Hepatocyte (in vitro differentiated cells): ENCODE data around the gene CELSR2. TPM values are rescaled to one million over a fixed set of nuclear protein-coding genes. Genes with fewer than 3 reads are reported as not detected.

ENCODE experiments used
- DNase-seq: peaks from one replicate; pipeline ENCODE4 v3.0.0-alpha.2; 2016; ENCODE audit warnings: low spot score
- H2AFZ ChIP-seq: fragments of 200-600 bp; sonication (generic); 2 replicates; pipeline ENCODE4 v1.6.0; 2016; ENCODE audit warnings: antibody characterized with exemption, mild to moderate bottlenecking
- H3K27ac ChIP-seq: fragments of 200-600 bp; sonication (generic); 2 replicates; pipeline ENCODE4 v1.5.1; 2016; ENCODE audit warnings: mild to moderate bottlenecking
- H3K27me3 ChIP-seq: fragments of 200-600 bp; sonication (generic); 2 replicates; pipeline ENCODE4 v1.6.1; 2016
- H3K36me3 ChIP-seq: fragments of 200-600 bp; sonication (generic); replicated peaks from 2 replicates; pipeline ENCODE4 v1.5.1; 2016; ENCODE audit warnings: low read depth; ENCODE audit not compliant: insufficient read depth
- H3K4me1 ChIP-seq: fragments of 200-600 bp; sonication (generic); 2 replicates; pipeline ENCODE4 v1.5.1; 2016; ENCODE audit warnings: mild to moderate bottlenecking, moderate library complexity; ENCODE audit not compliant: insufficient read depth
- H3K4me2 ChIP-seq: fragments of 200-600 bp; sonication (generic); 2 replicates; pipeline ENCODE4 v1.6.0; 2016
- H3K4me3 ChIP-seq: fragments of 200-600 bp; sonication (generic); 2 replicates; pipeline ENCODE4 v1.5.1; 2016; ENCODE audit warnings: mild to moderate bottlenecking
- H3K79me2 ChIP-seq: fragments of 200-600 bp; sonication (generic); 2 replicates; pipeline ENCODE4 v1.6.0; 2017; ENCODE audit warnings: mild to moderate bottlenecking
- H3K9me2 ChIP-seq: fragments of 200-600 bp; sonication (generic); replicated peaks from 2 replicates; pipeline ENCODE4 v1.6.0; 2017; ENCODE audit warnings: mild to moderate bottlenecking; ENCODE audit not compliant: insufficient read depth
- H3K9me3 ChIP-seq: fragments of 200-600 bp; sonication (generic); 2 replicates; pipeline ENCODE4 v1.5.1; 2016; ENCODE audit warnings: low read depth, mild to moderate bottlenecking
- H4K20me1 ChIP-seq: fragments of 200-600 bp; sonication (generic); 2 replicates; pipeline ENCODE4 v1.6.0; 2016; ENCODE audit warnings: mild to moderate bottlenecking; ENCODE audit not compliant: insufficient read depth, poor library complexity, severe bottlenecking
- CTCF ChIP-seq: fragments of 200-600 bp; sonication (generic); IDR thresholded peaks from 2 replicates; pipeline ENCODE4 v1.5.1; 2016; ENCODE audit warnings: antibody characterized with exemption, mild to moderate bottlenecking; ENCODE audit not compliant: poor library complexity
- EZH2 ChIP-seq: fragments of 200-600 bp; sonication (generic); IDR thresholded peaks from 2 replicates; pipeline ENCODE4 v1.6.1; 2016; ENCODE audit warnings: antibody characterized with exemption, mild to moderate bottlenecking, borderline replicate concordance
- EZH2phosphoT487 ChIP-seq: fragments of 200-600 bp; sonication (generic); IDR thresholded peaks from one replicate; pipeline ENCODE4 v1.6.1; 2018; ENCODE audit warnings: antibody characterized with exemption, mild to moderate bottlenecking, low read depth, moderate library complexity; ENCODE audit not compliant: unreplicated experiment, severe bottlenecking
- whole genome bisulfite sequencing: methylation state at CpG from one replicate; pipeline ENCODE4 v1.1.6; 2016; ENCODE audit warnings: low lambda C conversion rate; ENCODE audit errors: missing lambda C conversion rate; 5-methylcytosine and 5-hydroxymethylcytosine counted together
- polyA plus RNA-seq: library from polyadenylated mRNA; unstranded; fragments of >200 nt; fragmentation: Nextera tagmentation; extraction: Ambion mirVana; gene quantifications from 2 replicates; pipeline ENCODE4 v1.2.1, GENCODE V29; 2016
- total RNA-seq: library from RNA; depleted of rRNA; stranded (reverse); fragments of >200 nt; gene quantifications from 2 replicates; pipeline ENCODE4 v1.2.3, GENCODE V29; 2014

Gene CELSR2
- total and polyA plus RNA-seq, 2 experiments from 2014 or later, result 3.3 to 3.7 TPM

DNA sequence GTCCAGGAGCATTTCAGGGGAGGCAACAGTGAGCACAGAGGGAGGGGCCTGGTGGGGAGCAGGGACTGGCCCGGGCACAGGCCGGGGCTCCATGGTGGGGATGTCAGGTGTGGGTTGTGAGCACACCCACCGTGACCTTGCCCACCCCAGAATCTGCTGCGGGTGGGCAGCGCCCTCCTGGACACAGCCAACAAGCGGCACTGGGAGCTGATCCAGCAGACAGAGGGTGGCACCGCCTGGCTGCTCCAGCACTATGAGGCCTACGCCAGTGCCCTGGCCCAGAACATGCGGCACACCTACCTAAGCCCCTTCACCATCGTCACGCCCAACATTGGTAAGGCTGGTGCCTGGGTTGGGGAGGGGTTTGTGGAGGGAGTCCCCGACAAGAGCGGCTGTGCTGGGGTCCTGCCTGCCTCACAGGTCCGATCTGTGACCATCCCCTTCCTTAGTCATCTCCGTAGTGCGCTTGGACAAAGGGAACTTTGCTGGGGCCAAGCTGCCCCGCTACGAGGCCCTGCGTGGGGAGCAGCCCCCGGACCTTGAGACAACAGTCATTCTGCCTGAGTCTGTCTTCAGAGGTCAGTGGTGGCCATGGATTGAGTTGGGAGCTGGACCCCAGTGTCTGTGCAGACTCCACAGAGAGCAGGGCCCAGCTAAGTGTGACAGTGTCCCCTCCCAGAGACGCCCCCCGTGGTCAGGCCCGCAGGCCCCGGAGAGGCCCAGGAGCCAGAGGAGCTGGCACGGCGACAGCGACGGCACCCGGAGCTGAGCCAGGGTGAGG is 19.3 kb downstream of the CELSR2 start:
- no peak overlapping the region for H3K4me2 ChIP-seq
- no peaks in the 10 kb centered on the region for H3K79me2 ChIP-seq
- H4K20me1 ChIP-seq, result no peaks in the 10 kb centered on the region
- DNase-seq, result no peak
- H3K36me3 ChIP-seq, result no peaks in the 10 kb centered on the region
- no peaks in the 10 kb centered on the region for H3K9me2 ChIP-seq
- no peaks in the 10 kb centered on the region for H3K27me3 ChIP-seq
- TF ChIP-seq EZH2 (no peak), CTCF (no peak), EZH2phosphoT487 (no peak)
- H3K9me3 ChIP-seq, result no peaks in the 10 kb centered on the region
- no peak overlapping the region for H2AFZ ChIP-seq
- no peak overlapping the region for H3K4me3 ChIP-seq
- WGBS, result 97% methylated on average over 19 of the region's 29 CpGs
- H3K4me1 ChIP-seq, result peaks cover 10% of the 10 kb centered on the region
- H3K27ac ChIP-seq, result no peak overlapping the region

DNA sequence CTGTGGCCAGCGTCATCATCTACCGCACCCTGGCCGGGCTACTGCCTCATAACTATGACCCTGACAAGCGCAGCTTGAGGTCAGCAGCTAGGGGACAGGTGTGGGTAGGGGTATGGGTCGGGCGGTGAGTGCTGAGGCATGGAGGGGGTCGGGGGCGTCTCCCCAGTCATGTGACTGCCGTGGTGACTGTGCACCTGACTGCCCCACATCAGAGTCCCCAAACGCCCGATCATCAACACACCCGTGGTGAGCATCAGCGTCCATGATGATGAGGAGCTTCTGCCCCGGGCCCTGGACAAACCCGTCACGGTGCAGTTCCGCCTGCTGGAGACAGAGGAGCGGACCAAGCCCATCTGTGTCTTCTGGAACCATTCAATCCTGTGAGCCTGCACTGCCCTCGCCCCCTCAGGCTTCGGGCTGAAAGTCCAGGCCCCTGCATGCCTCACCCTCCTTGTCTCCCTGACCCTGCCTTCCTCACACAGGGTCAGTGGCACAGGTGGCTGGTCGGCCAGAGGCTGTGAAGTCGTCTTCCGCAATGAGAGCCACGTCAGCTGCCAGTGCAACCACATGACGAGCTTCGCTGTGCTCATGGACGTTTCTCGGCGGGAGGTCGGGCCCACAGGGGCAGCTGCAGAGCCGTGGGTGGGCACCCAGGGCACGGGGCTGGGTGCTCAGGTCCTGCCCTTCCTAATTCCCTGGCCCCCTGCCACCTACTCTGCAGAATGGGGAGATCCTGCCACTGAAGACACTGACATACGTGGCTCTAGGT is 20.1 kb downstream of the CELSR2 start:
- H3K4me1 ChIP-seq, result peaks cover 17% of the 10 kb centered on the region
- WGBS, result 92% methylated on average over 32 of the region's 33 CpGs
- TF ChIP-seq CTCF (no peak), EZH2phosphoT487 (no peak), EZH2 (no peak)
- H3K27me3 ChIP-seq, result no peaks in the 10 kb centered on the region
- no peak overlapping the region for H3K27ac ChIP-seq
- no peak for DNase-seq
- no peak overlapping the region for H2AFZ ChIP-seq
- H3K4me2 ChIP-seq, result no peak overlapping the region
- H3K36me3 ChIP-seq, result no peaks in the 10 kb centered on the region
- no peaks in the 10 kb centered on the region for H3K9me2 ChIP-seq
- no peak overlapping the region for H3K4me3 ChIP-seq
- H3K9me3 ChIP-seq, result no peaks in the 10 kb centered on the region
- H3K79me2 ChIP-seq, result no peaks in the 10 kb centered on the region
- no peaks in the 10 kb centered on the region for H4K20me1 ChIP-seq

DNA sequence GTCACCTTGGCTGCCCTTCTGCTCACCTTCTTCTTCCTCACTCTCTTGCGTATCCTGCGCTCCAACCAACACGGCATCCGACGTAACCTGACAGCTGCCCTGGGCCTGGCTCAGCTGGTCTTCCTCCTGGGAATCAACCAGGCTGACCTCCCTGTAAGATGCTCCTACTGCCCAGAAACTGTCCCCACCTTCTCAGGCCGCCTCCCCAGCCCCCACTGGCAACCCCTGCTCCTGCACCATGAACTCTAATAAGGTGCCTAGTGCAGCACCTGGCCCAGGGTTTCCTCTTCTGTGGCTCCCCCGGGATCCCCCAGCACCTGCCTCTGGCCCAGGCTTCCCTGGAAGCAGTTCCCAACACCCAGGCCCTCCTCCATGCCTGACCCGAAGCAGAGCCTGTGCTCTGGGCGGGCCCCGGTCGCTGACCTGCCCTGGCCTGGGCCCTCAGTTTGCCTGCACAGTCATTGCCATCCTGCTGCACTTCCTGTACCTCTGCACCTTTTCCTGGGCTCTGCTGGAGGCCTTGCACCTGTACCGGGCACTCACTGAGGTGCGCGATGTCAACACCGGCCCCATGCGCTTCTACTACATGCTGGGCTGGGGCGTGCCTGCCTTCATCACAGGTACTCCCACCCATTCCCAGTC is 20.8 kb downstream of the CELSR2 start:
- Histone ChIP-seq H3K4me3 (no peak overlapping the region), H3K9me2 (no peaks in the 10 kb centered on the region), H2AFZ (no peak overlapping the region), H3K4me2 (no peak overlapping the region), H3K79me2 (no peaks in the 10 kb centered on the region), H3K9me3 (no peaks in the 10 kb centered on the region), H3K27ac (no peak overlapping the region), H3K36me3 (no peaks in the 10 kb centered on the region), H3K27me3 (no peaks in the 10 kb centered on the region), H4K20me1 (no peaks in the 10 kb centered on the region), H3K4me1 (peaks cover 24% of the 10 kb centered on the region)
- TF ChIP-seq EZH2phosphoT487, result no peak
- 94% methylated on average over 17 of the region's 17 CpGs for WGBS
- DNase-seq, result no peak
